ENCODE data around the gene AARS2.

- TF ChIP-seq CTCF (IDR thresholded peaks at IDR 0.05) (no peak), EP300 (IDR thresholded peaks at IDR 0.05) (no peak), POLR2A (IDR thresholded peaks at IDR 0.05) (no peak)
Observed at GRCh38 chr6:44327096-44327495, 13.9 kb upstream of the AARS2 start.
